HEK293 (cell line): ENCODE results near the gene SETD1A.

ENCODE experiments used
- CTCF ChIA-PET: fragments of 350-600 bp; formaldehyde crosslinking; extraction: SDS; loops from one replicate; lab custom pipeline; 2021; ENCODE audit warnings: antibody characterized with exemption; lab: Yijun Ruan, JAX
- POLR2A ChIA-PET: fragments of 300-600 bp; formaldehyde crosslinking; extraction: SDS; loops from one replicate; lab custom pipeline; 2020; ENCODE audit warnings: antibody characterized with exemption, inconsistent platforms; lab: Yijun Ruan, JAX
- H3K27ac ChIP-seq: fragments of 200-500 bp; sonication (Bioruptor generic); 2 replicates; pipeline ENCODE4 v1.5.1; 2014; ENCODE audit warnings: low read depth, low read length, control low read depth, inconsistent platforms; ENCODE audit errors: extremely low read depth
- H3K36me3 ChIP-seq, 2 experiments: fragments of 200-500 bp in 1 of 2; sonication (Bioruptor generic) in 1 of 2; 1 replicate in 1 of 2; 2 replicates in 1 of 2; pipeline ENCODE4 v1.5.1; 2014 to 2017; ENCODE audit warnings: inconsistent platforms in 2 of 2, low read length in 2 of 2; ENCODE audit not compliant: control insufficient read depth in 2 of 2, insufficient read depth in 1 of 2
- H3K4me1 ChIP-seq: fragments of 200-500 bp; sonication (Bioruptor generic); 2 replicates; pipeline ENCODE4 v1.5.1; 2014; ENCODE audit warnings: mild to moderate bottlenecking, low read length, inconsistent platforms; ENCODE audit not compliant: control insufficient read depth, insufficient read depth
- H3K4me3 ChIP-seq: 2 replicates; pipeline ENCODE4 v1.5.1; 2011; ENCODE audit warnings: low read depth, mild to moderate bottlenecking, control low read depth, low read length, moderate library complexity
- H3K9me3 ChIP-seq: fragments of 200-500 bp; sonication (Bioruptor generic); 2 replicates; pipeline ENCODE4 v1.5.1; 2014; ENCODE audit warnings: low read depth, low read length, inconsistent platforms; ENCODE audit not compliant: control insufficient read depth, insufficient read depth
- HOXA7 ChIP-seq: sonication (generic); formaldehyde crosslinking; IDR thresholded peaks from 2 replicates; pipeline ENCODE4 v1.8.1; 2022; ENCODE audit warnings: missing genetic modification reagents, borderline replicate concordance
- IKZF3 ChIP-seq: fragments of 450-650 bp; IDR thresholded peaks from 2 replicates; pipeline ENCODE4 v1.5.0; 2018; ENCODE audit warnings: missing biosample characterization, mild to moderate bottlenecking, missing genetic modification characterization, moderate library complexity
- MEIS1 ChIP-seq: sonication (generic); formaldehyde crosslinking; IDR thresholded peaks from 2 replicates; pipeline ENCODE4 v1.8.1; 2022; ENCODE audit warnings: missing genetic modification reagents, mild to moderate bottlenecking, borderline replicate concordance
- MYNN ChIP-seq: fragments of 450-650 bp; formaldehyde crosslinking; IDR thresholded peaks from 2 replicates; pipeline ENCODE4 v1.5.1; 2016; ENCODE audit warnings: missing biosample characterization, missing genetic modification characterization, borderline replicate concordance
- PRDM4 ChIP-seq: fragments of 450-650 bp; formaldehyde crosslinking; IDR thresholded peaks from 2 replicates; pipeline ENCODE4 v1.5.1; 2017; ENCODE audit warnings: missing biosample characterization, missing genetic modification characterization
- PRDM6 ChIP-seq: fragments of 450-650 bp; formaldehyde crosslinking; IDR thresholded peaks from 2 replicates; pipeline ENCODE4 v1.5.1; 2017; ENCODE audit warnings: missing biosample characterization, missing genetic modification characterization
- SP7 ChIP-seq: fragments of 450-650 bp; formaldehyde crosslinking; IDR thresholded peaks from 2 replicates; pipeline ENCODE4 v1.5.1; 2016; ENCODE audit warnings: missing biosample characterization, missing genetic modification characterization
- TCF7L2 ChIP-seq: IDR thresholded peaks from 2 replicates; pipeline ENCODE4 v1.6.1; 2011; ENCODE audit warnings: low read depth, mild to moderate bottlenecking, inconsistent platforms, low read length, moderate library complexity, borderline replicate concordance
- ZBTB17 ChIP-seq: fragments of 450-650 bp; formaldehyde crosslinking; IDR thresholded peaks from 2 replicates; pipeline ENCODE4 v1.5.1; 2016; ENCODE audit warnings: missing biosample characterization, missing genetic modification characterization
- ZBTB26 ChIP-seq: fragments of 450-650 bp; formaldehyde crosslinking; optimal IDR thresholded peaks from 2 replicates; pipeline ENCODE3; 2016; ENCODE audit warnings: missing biosample characterization, mild to moderate bottlenecking, missing genetic modification characterization
- ZBTB44 ChIP-seq: fragments of 450-650 bp; IDR thresholded peaks from 2 replicates; pipeline ENCODE4 v1.5.1; 2018; ENCODE audit warnings: missing biosample characterization, mild to moderate bottlenecking, missing genetic modification characterization
- ZNF138 ChIP-seq: fragments of 450-650 bp; formaldehyde crosslinking; IDR thresholded peaks from 2 replicates; pipeline ENCODE4 v1.5.1; 2016; ENCODE audit warnings: missing biosample characterization, missing genetic modification characterization, borderline replicate concordance
- ZNF169 ChIP-seq: fragments of 450-650 bp; formaldehyde crosslinking; IDR thresholded peaks from 2 replicates; pipeline ENCODE4 v1.5.1; 2016; ENCODE audit warnings: missing biosample characterization, missing genetic modification characterization
- ZNF23 ChIP-seq: fragments of 450-650 bp; formaldehyde crosslinking; IDR thresholded peaks from 2 replicates; pipeline ENCODE4 v1.5.1; 2016; ENCODE audit warnings: missing biosample characterization, missing genetic modification characterization, borderline replicate concordance
- ZNF324 ChIP-seq: fragments of 450-650 bp; formaldehyde crosslinking; IDR thresholded peaks from 2 replicates; pipeline ENCODE4 v1.5.1; 2016; ENCODE audit warnings: missing biosample characterization, missing genetic modification characterization
- ZNF335 ChIP-seq: fragments of 450-650 bp; formaldehyde crosslinking; conservative IDR thresholded peaks from 2 replicates; pipeline ENCODE4 v1.5.1; 2016; ENCODE audit warnings: missing biosample characterization, missing genetic modification characterization
- ZNF37A ChIP-seq: fragments of 450-650 bp; IDR thresholded peaks from 2 replicates; pipeline ENCODE4 v1.5.1; 2018; ENCODE audit warnings: missing biosample characterization, missing genetic modification characterization
- ZNF433 ChIP-seq: fragments of 450-650 bp; formaldehyde crosslinking; IDR thresholded peaks from 2 replicates; pipeline ENCODE4 v1.5.1; 2016; ENCODE audit warnings: missing biosample characterization, missing genetic modification characterization, low read depth
- ZNF529 ChIP-seq: fragments of 450-650 bp; formaldehyde crosslinking; IDR thresholded peaks from 2 replicates; pipeline ENCODE4 v1.5.1; 2017; ENCODE audit warnings: missing genetic modification characterization, missing biosample characterization; ENCODE audit not compliant: insufficient replicate concordance
- ZNF558 ChIP-seq: fragments of 450-650 bp; formaldehyde crosslinking; IDR thresholded peaks from 2 replicates; pipeline ENCODE4 v1.5.1; 2016; ENCODE audit warnings: missing biosample characterization, missing genetic modification characterization
- ZNF610 ChIP-seq: fragments of 450-650 bp; formaldehyde crosslinking; IDR thresholded peaks from 2 replicates; pipeline ENCODE4 v1.5.1; 2016; ENCODE audit warnings: missing biosample characterization, missing genetic modification characterization, borderline replicate concordance
- ZNF645 ChIP-seq: fragments of 450-650 bp; formaldehyde crosslinking; IDR thresholded peaks from 2 replicates; pipeline ENCODE4; 2016; ENCODE audit warnings: missing biosample characterization, missing genetic modification characterization
- ZNF707 ChIP-seq: fragments of 450-650 bp; formaldehyde crosslinking; IDR thresholded peaks from 2 replicates; pipeline ENCODE4 v1.5.1; 2016; ENCODE audit warnings: missing biosample characterization, missing genetic modification characterization
- ZNF76 ChIP-seq: fragments of 450-650 bp; formaldehyde crosslinking; IDR thresholded peaks from 2 replicates; pipeline ENCODE4; 2016; ENCODE audit warnings: low read depth, missing biosample characterization, missing genetic modification characterization, borderline replicate concordance

Gene SETD1A

GRCh38 chr16:30947541-30947858 is 10.1 kb upstream of the SETD1A start:
- no peaks in the 10 kb centered on the region for H3K9me3 ChIP-seq
- ChIA-PET POLR2A (no interaction called here), CTCF (interaction anchor here (0.6 to 0.7 kb wide), 2 partner anchors 37 to 38 kb away, joined by 3 to 6 read pairs; no protein-coding TSS in a partner anchor)
- TF ChIP-seq ZNF529 (tag by site-specific recombination): no peak
- TF ChIP-seq ZNF138 (tag by site-specific recombination): no peak
- no peak for TF ChIP-seq ZNF23 (tag by site-specific recombination)
- TF ChIP-seq ZNF324 (tag by site-specific recombination): no peak
- TF ChIP-seq TCF7L2: no peak
- TF ChIP-seq ZNF645: no peak
- no peak for TF ChIP-seq ZNF433 (tag by site-specific recombination)
- no peak for TF ChIP-seq ZBTB26 (tag by site-specific recombination)
- TF ChIP-seq ZNF707 (tag by site-specific recombination): no peak
- H3K36me3 ChIP-seq: peaks cover 25 to 40% of the 10 kb centered on the region in 2 experiments; a peak in 2 of 3 replicates
- no peaks in the 10 kb centered on the region for H3K4me1 ChIP-seq
- H3K4me3 ChIP-seq: no peak overlapping the region
- H3K27ac ChIP-seq: no peak overlapping the region

GRCh38 chr16:30947859-30948666 is 9.5 kb upstream of the SETD1A start:
- POLR2A ChIA-PET: no interaction called here
- H3K4me1 ChIP-seq: no peaks in the 10 kb centered on the region
- no peaks in the 10 kb centered on the region for H3K9me3 ChIP-seq
- peak overlapping the region; percentile 45; the same call in 1 of the 2 replicates for H3K27ac ChIP-seq
- peaks cover 20 to 35% of the 10 kb centered on the region in 2 experiments; a peak in 2 of 3 replicates for H3K36me3 ChIP-seq
- CTCF ChIA-PET: interaction anchor here (0.6 to 0.7 kb wide), 3 partner anchors 13 to 38 kb away, joined by 3 to 6 read pairs (median 4); no protein-coding TSS in a partner anchor
- peak overlapping the region; percentile 69 for H3K4me3 ChIP-seq
- TF ChIP-seq IKZF3 (peak; percentile 74), PRDM6 (no peak), ZNF76 (tag by site-specific recombination) (peak; percentile 16; the same call in 1 of the 2 replicates), ZNF335 (tag by site-specific recombination) (0 out of 2 replicates have a peak, but pooled peaks have one; percentile 1), SP7 (no peak), ZBTB44 (tag by site-specific recombination) (no peak), ZNF169 (tag by site-specific recombination) (no peak), ZNF37A (tag by site-specific recombination) (no peak), ZNF558 (tag by site-specific recombination) (no peak), PRDM4 (tag by site-specific recombination) (no peak), MYNN (peak; percentile 70; the same call in 1 of the 2 replicates), HOXA7 (CRISPR knock-in tag) (no peak), ZNF610 (tag by site-specific recombination) (no peak), ZBTB17 (no peak), MEIS1 (CRISPR knock-in tag) (no peak)
